NOMO-1 treated with DMSO at 0.1 percent for 48 hours (cell line): ENCODE measurements around the gene EPC1.
"Not testable (repeated sequence)": the region's sequence is repeated elsewhere in the genome, so short reads cannot be mapped to it uniquely, and the experiment has no call there.

Experiments used
- DNase-seq: peaks from one replicate; lab custom pipeline; 2025; ENCODE audit not compliant: unreplicated experiment; lab: John Stamatoyannopoulos, UW

The EPC1 gene

DNA sequence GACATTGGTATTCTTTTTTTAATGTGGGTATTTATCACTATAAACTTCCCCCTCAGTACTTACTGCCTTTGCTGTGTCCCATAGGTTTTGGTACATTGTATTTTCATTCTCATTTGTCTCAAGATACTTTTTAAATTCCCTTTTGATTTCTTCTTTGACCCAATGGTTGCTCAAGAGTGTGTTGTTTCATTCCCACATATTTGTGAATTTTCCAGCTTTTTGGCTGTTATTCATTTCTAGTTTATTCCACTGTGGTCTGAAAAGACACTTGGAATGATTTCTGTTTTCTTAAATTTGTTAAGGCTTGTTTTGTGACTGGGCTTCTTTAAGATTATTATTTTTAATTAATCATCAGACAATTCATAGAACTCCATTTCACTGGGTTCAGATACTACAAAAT is 105.0 kb downstream of the EPC1 start:
- DNase-seq, result no peak

- DNase-seq, result no peak
Observed at GRCh38 chr10:32240471-32240870, 106.5 kb downstream of the EPC1 start.

DNA sequence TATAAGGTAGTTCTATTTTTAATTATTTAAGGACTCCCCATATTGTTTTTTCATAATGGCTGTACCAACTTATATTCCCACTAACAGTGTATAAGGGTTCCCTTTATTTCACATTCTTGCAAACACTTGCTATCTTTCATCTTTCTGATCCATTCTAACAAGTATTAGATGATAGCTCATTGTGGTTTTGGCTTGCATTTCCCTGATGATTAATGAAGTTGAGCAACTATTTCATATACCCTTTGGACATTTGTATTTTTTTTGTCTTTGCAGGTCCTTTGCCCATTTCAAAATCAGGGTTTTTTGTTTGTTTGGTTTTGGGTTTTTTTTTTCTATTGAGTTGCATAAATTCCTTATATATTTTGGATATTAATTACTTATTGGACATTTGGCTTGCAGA is 107.2 kb downstream of the EPC1 start:
- DNase-seq, result no peak

GRCh38 chr10:32237644-32238345 is 109.2 kb downstream of the EPC1 start:
- DNase-seq, result no peak

DNA sequence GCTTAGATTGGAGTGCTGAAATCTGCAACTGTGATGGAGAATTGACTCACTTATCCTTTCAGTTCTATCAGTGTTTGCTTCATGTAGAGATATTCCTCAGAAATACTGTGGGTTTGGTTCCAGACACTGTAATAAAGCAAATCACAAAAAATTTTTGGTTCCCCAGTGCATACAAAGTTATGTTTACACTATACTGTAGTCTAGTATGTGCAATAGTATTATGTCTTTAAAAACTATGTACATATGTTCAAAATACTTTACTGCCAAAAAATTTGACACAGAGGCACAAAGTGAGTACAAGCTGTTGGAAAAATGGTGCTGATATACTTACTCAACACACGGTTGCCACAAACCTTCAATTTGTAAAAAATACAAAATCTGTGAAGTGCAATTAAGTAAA is 112.5 kb downstream of the EPC1 start:
- no peak for DNase-seq

- DNase-seq, result not testable (repeated sequence)
Observed at GRCh38 chr10:32233375-32233774, 113.6 kb downstream of the EPC1 start.

- no peak for DNase-seq
Observed at GRCh38 chr10:32232378-32232777, 114.6 kb downstream of the EPC1 start.

DNA sequence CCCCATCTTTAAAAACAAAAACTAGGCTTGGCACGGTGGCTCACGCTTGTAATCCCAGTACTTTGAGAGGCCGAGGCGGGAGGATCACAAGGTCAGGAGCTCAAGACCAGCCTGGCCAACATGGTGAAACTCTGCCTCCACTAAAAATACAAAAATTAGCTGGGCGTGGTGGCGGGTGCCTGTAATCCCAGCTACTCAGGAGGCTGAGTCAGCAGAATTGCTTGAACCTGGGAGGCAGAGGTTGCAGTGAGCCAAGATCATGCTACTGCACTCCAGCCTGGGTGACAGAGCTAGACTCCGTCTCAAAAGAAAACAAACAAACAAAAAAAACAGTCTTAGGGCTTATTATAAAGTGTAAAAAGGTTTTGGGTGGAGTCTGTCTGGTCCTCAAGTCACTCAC is 117.2 kb downstream of the EPC1 start:
- not testable (repeated sequence) for DNase-seq

- no peak for DNase-seq
Observed at GRCh38 chr10:32229170-32229569, 117.8 kb downstream of the EPC1 start.

DNA sequence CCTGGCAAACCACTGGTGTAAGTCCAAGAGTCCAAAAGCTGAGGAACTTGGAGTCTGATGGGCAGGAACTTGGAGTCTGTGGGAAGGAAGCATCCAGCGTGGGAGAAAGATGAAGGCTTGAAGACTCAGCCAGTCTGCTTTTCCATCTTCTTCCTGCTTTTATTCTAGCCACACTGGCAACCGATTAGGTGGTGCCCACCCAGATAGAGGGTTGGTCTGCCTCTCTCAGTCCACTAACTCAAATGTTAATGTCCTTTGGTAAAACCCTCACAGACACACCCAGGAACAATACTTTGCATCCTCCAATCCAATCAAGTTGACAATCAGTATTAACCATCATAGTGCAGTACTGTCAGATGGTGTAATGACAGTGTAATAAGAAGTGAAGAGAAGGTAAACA is 119.2 kb downstream of the EPC1 start:
- DNase-seq, result no peak

GRCh38 chr10:32226624-32227023 is 120.3 kb downstream of the EPC1 start:
- no peak for DNase-seq

GRCh38 chr10:32225976-32226375 is 121.0 kb downstream of the EPC1 start:
- no peak for DNase-seq

- DNase-seq, result not testable (repeated sequence)
Observed at GRCh38 chr10:32222376-32222775, 124.6 kb downstream of the EPC1 start.

GRCh38 chr10:32219156-32219555 is 127.8 kb downstream of the EPC1 start:
- not testable (repeated sequence) for DNase-seq

- DNase-seq, result not testable (repeated sequence)
Observed at GRCh38 chr10:32218206-32219044, 128.5 kb downstream of the EPC1 start.
